ENCODE measurements around the gene ADARB2.

Gene ADARB2

GRCh38 chr10:1376384-1376945, 360.9 kb downstream of the ADARB2 start:
- no peak for FAIRE-seq

DNA sequence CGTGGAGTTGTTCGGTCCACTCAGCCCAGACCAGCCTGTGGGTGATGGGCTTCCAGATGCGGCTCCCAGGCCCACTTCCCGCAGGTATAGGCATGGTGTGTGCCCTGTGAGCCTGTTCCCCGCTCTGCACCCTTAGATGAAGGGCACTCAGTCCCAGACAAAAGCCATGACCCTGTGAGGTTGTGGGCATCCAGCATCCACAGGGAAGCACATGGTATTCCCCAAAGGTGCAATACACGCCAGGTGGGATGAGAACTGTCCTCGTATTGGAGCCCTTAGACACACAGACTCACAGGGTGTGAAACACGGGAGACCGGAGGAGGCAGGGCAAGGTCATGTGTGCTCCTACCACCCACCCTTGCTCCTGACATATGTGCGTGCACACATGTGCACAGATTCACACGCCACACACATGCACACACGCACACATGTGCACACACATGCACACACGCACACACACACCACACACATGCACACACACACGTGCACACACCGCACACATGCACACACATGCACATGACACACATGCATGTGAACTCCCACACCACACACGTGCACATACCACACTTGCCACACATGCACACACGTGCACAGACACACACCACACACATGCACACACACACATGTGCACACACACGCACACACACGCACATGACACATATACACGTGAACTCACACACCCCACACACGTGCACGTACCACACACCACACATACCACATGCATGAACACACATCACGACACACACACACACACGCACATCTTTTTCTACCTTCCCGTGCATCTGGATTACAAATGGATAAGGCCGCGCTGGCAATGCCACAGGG, 361.8 kb downstream of the ADARB2 start:
- FAIRE-seq = no peak

DNA sequence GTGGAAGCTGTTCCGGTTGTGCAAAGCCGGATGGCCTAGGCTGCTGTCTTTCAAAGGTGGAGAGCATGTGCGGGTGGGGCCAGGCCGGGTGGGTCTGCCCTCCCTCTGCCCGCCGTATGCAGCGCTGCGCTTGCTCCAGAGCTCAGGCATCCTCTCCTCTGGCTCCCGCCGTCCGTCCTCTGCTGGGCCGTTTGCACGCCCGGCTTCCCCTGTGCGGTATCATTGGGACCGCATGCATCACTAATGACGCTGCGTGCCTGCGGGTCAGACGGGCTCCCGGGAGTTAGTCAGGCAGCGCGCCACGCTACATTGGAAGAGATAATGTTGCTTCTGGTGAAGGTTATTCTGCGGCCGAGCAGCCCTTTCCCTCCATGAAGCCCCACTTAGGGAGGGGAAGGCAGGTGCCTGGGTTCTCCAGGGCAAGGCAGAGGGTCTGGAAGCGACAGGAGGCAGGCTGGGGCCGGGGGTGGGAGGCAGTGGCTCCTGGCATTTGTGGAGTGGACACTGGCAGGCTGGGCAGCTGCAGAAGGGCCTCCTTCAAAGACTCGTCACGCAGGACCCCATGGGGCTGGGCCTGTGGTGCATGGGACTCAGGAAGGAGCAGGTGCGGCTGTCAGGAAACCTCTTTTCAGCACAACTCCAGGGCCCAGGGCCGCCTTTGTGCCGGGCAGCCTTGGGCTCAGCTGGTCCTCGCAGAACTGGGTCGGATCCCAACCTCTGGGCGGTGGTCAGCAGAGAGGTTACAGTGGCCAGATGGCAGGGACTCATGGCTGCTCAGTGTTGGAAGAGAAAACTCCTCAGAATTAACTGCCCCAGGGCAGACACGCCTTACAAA, 362.6 kb downstream of the ADARB2 start:
- FAIRE-seq = no peak

- no peak for FAIRE-seq
Observed at GRCh38 chr10:1373287-1373686, 364.0 kb downstream of the ADARB2 start.

DNA sequence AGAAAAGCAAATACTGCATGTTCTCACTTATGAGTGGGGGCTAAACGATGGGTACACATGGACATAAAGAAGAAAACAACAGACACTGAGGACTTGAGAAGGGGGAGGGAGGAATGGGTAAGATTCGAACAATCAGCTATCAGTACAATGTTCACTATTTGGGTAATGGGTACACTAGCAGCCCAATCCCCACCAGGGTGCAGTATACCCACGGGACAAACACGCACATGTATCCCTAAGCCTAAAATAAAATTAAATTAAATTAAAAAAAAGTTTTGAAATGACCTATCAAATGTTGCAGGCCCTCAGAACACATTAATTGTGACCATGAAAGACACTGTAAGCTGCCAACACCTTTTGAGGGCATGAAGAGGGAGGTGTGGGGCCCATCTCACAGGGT, 365.1 kb downstream of the ADARB2 start:
- FAIRE-seq = no peak

GRCh38 chr10:1370298-1370697, 367.0 kb downstream of the ADARB2 start:
- no peak for FAIRE-seq

GRCh38 chr10:1369665-1370064, 367.7 kb downstream of the ADARB2 start:
- FAIRE-seq = no peak

DNA sequence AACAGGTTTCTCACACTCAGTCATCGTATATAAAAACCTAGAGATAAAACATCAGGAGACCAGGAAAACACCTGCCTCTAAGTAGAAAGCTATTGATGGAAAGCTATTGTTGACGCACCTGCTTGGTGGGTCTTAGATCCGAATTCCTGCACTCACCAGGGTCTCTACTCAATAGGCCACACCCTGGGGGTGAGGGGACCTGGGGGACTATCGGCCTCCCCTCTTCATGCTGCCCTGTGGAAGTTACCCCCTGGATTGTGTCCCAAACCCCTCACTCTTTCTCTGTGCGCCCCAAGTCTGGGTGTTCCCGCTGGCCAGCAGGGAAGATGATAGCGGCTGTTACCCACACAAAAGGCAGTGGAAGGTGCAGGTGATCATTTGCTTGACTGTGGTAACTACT, 368.1 kb downstream of the ADARB2 start:
- no peak for FAIRE-seq

DNA sequence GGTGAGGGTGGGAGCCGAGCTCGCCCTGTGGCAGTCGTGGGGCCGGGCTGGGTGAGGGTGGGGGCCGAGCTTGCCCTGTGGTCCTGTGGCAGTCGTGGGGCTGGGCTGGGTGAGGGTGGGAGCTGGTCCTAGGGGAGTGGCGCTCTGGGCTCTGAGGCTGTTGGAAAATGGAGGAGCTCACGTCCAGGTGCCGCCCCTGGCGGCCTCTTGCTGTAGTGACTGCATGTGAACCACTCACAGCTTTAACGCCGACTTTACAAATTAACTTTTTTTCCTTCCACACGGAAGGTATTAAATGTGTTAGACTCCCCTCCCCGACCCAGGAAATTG, 368.5 kb downstream of the ADARB2 start:
- no peak for FAIRE-seq

- FAIRE-seq = no peak
Observed at GRCh38 chr10:1367938-1368841, 369.1 kb downstream of the ADARB2 start.

DNA sequence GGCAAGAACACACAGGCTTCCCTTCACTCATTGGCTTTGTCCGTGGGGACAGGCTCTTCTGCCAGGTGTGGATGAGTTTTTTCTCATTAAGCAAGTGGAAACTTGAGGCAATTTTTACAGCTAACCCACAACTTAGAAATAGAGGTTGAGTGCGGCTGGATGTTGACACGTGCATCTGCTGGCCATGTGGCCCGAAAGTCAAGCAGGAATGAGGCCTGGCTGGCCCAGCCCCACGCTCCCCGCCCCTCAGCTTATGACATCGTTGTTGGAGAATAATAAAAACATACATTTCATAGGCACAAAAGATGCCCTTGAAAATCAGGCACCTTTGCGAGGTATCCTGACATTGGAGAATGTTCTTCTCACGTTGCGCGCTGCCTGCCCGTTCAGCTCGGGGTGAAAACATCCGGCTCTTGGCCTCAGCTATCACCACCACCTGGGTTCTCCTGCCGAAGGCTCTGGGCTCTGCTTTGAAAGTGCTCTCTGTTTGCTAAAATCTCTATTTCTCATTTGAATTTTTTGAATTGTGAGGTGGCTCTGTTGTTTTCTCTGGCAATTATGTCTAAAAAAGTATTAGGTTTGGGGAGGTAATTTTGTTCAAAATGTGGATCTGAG, 370.4 kb downstream of the ADARB2 start:
- no peak for FAIRE-seq

DNA sequence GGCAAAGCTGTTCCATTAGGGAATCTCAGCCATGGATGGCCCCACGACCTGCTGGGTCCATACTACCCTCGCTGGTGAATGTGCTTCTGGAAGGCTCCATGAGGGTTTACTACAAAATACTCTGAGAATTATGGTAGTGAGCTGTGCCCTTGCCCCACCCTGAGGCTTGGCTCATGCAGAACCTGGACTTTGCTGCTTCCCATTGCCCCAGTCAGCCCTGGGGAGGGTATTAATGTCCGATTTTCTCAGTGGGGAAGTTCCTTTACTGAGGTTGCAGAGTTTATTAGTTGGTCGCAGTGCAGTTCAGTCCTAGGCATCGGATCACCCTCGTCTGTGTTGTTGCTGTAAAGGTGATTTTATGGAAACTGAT, 371.0 kb downstream of the ADARB2 start:
- no peak for FAIRE-seq

DNA sequence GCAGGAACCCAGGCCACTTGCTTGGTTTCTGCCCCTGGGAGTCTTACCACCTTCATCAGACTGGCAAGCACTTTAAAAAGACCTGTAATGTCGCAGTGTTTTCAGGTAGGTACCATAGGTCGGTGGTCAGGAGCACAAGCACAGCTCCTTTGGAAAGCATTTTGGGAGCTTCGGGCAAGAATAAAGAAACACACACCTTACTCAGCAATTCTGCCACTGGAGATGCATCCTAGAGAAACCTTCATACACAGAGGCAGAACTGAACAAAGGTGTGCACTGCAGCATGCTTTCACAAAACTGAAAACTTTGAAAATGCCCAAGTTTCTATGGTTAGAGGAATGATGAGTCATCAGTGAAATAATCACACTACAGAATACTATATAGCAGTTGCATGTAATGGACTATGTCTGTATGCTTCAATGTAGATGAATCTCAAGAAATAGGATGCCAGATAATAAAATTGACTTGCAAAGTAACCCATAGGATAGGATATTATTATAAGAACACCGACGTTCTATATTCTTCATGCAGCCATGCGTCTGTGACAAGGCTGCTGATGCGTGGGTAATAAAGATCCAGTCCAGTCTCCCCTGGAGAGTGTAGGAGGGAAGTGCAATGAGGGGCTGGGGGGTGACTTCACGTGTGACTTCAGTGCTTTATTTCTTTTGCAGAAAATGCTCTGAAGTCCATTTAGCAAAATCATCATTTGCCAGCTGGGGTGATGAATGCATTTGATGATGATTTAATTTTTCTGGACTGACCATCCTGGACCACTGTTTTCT, 371.6 kb downstream of the ADARB2 start:
- no peak for FAIRE-seq

DNA sequence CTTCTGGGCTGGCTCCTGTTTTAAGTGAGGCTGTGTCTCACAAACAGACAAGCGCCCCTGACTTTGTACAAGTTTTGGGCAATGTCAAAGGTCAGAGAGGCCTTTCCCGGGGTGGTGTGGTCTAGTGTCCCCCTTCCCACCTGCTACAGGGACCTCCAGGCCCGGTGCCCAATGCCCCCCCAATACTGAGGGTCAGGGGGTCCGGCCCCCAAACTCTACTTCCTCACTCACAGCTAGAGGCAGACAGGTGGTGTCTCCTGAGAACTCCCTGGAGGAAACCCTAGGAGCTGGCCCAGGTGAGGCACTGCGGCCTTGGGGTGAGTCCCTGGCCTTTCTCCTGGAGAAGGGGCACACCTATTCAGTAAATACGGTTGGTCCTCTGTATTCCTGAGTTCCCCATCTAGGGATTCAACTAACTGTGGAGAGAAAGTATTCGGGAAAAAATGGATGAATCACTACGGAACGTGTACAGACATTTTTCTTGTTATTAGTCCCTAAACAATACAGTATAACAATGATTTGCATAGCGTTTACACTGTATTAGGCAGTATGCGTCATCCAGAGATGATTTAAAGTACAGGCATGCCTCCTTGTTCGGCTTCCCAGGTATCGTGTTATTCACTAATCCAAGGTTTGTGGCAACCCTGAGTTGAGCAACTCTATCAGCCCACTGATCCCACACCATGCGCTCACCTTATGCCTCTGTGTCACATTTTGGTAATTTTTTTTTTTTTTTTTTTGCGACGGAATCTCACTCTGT, 373.0 kb downstream of the ADARB2 start:
- no peak for FAIRE-seq

DNA sequence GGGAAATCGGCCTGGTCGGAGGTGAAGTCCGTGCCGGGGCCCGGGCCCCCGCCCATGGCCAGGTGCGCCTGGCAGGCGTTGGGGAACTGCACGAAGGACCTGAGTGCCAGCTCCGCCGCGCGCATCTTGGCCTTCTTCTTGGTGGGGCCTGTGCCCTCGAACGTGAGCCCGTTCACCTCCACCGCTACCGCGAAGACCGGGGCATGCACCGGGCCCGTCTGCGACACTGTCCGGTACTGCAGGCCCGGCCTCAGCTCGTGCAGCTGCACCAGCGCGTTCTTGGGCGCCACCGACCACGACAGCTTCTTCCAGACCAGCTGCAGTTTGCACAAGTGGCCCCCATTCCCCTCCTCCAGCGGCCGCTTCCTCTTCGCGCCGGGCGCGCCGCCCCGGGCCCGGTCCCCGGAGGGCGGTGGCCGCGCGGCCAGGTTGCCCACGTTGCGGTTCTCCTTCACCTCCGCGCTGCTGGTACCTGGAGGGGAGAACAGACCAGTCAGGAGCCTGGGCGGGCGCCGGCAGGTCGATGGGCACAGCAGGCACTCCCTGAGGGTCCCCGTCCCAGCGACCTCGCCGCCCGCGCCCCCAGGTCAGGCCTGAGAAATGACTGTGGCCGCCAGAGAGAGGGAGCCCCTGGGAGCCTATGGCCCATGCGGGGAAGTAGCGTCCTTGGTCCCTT, 373.7 kb downstream of the ADARB2 start:
- FAIRE-seq = no peak

- no peak for FAIRE-seq
Observed at GRCh38 chr10:1362589-1363445, 374.5 kb downstream of the ADARB2 start.

DNA sequence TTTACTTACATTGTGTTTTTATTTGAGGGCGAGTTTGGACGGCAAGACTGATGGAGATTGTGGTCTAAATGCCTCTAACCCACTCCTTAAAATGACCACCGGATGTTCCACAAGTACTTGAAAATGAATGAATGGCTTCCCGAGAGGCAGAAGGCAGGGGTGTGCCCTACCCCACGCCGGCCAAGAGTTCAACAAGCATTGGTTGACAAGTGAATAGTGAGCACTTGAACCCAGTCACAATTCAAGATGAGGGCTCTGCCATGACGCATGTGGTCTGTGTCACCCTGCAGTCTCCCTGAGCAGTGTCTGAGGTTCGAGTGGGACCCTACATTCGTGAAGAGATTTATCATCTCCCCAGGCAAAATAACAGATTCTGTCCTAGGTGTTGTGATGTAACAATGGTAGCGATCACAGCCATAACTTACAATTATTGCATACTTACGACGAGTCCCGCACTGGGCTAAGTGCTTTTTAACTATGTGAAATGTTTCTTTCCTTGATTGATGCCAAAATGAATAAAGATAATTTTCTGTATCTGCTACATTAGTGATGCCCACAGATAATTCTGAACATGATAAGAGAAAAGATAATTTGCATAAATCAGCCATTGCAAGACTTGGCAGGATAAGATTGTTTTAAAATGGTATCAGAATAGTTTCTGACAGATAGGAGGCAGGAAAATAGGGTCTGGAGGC, 375.8 kb downstream of the ADARB2 start:
- FAIRE-seq = no peak

- no peak for FAIRE-seq
Observed at GRCh38 chr10:1360558-1361164, 376.7 kb downstream of the ADARB2 start.
